IMR-90 (cell line): ENCODE results near the gene RPL6. TPM values are rescaled to one million over a fixed set of nuclear protein-coding genes. Genes with fewer than 3 reads are reported as not detected.

Experiments
- ATAC-seq: fragments of 200-7000 bp; cut with Tn5 transposase; 2 replicates; pipeline ENCODE4 v1.9.1; 2020; ENCODE audit warnings: low read depth, mild to moderate bottlenecking, moderate library complexity
- Bru-seq: library from RNA; stranded (reverse); fragments of 400-500 nt; gene quantifications from one replicate; lab custom pipeline; 2021; lab: Mats Ljungman, UMichigan
- BruChase-seq, 2 experiments: library from RNA; stranded (reverse); fragments of 400-500 nt; gene quantifications; one replicate each; lab custom pipeline; 2021; lab: Mats Ljungman, UMichigan
- BruUV-seq: library from RNA; stranded (reverse); fragments of 400-500 nt; replicated peaks from 2 replicates; lab custom pipeline; 2021; lab: Mats Ljungman, UMichigan
- CTCF ChIA-PET: fragments of 300-600 bp; formaldehyde crosslinking; extraction: SDS; loops from one replicate; lab custom pipeline; 2021; ENCODE audit warnings: antibody characterized with exemption; lab: Yijun Ruan, JAX
- POLR2A ChIA-PET: fragments of 300-600 bp; sonication (Branson Sonifier 250); formaldehyde crosslinking; loops from one replicate; lab custom pipeline; 2022; ENCODE audit warnings: antibody characterized with exemption; ENCODE audit not compliant: unreplicated experiment; lab: Charles Lee
- DNase-seq: peaks from one replicate; pipeline ENCODE4 v3.0.0; 2013
- H2AFZ ChIP-seq: replicated peaks from 2 replicates; pipeline ENCODE3; 2013; ENCODE audit warnings: low read length, mild to moderate bottlenecking; ENCODE audit not compliant: poor library complexity
- H2AK5ac ChIP-seq: 2 replicates; pipeline ENCODE4 v1.6.1; 2013; ENCODE audit warnings: low read depth, low read length, inconsistent platforms
- H2AK9ac ChIP-seq: replicated peaks from 2 replicates; pipeline ENCODE3; 2013; ENCODE audit warnings: mild to moderate bottlenecking, low read depth, low read length, moderate library complexity; ENCODE audit not compliant: poor library complexity
- H2BK120ac ChIP-seq: 2 replicates; pipeline ENCODE4 v1.6.1; 2013; ENCODE audit warnings: low read depth, low read length, inconsistent platforms
- H2BK15ac ChIP-seq: 3 replicates; pipeline ENCODE4 v1.6.1; 2013; ENCODE audit warnings: low read depth, low read length, inconsistent platforms
- H2BK20ac ChIP-seq: 2 replicates; pipeline ENCODE4 v1.6.1; 2013; ENCODE audit warnings: low read depth, mild to moderate bottlenecking, inconsistent platforms, low read length, moderate library complexity
- H2BK5ac ChIP-seq: 2 replicates; pipeline ENCODE4 v1.6.1; 2013; ENCODE audit warnings: mild to moderate bottlenecking, low read depth, low read length, inconsistent platforms; ENCODE audit not compliant: poor library complexity, severe bottlenecking
- H3K14ac ChIP-seq: replicated peaks from 2 replicates; pipeline ENCODE4 v1.6.1; 2013; ENCODE audit warnings: low read depth, low read length, inconsistent platforms
- H3K18ac ChIP-seq: 2 replicates; pipeline ENCODE4 v1.6.1; 2013; ENCODE audit warnings: low read depth, low read length, control low read depth
- H3K23ac ChIP-seq: 2 replicates; pipeline ENCODE4 v1.6.1; 2013; ENCODE audit warnings: low read depth, low read length, inconsistent platforms
- H3K27ac ChIP-seq: 2 replicates; pipeline ENCODE4 v1.5.1; 2013; ENCODE audit warnings: mild to moderate bottlenecking, control low read depth, low read length; ENCODE audit not compliant: insufficient read depth
- H3K27me3 ChIP-seq: 2 replicates; pipeline ENCODE4 v1.6.1; 2013; ENCODE audit warnings: low read length; ENCODE audit not compliant: control insufficient read depth, insufficient read depth
- H3K36me3 ChIP-seq: 2 replicates; pipeline ENCODE4 v1.6.1; 2013; ENCODE audit warnings: low read length, mixed read lengths; ENCODE audit not compliant: control insufficient read depth, insufficient read depth
- H3K4ac ChIP-seq: 2 replicates; pipeline ENCODE4 v1.6.1; 2013; ENCODE audit warnings: low read depth, low read length, inconsistent platforms
- H3K4me1 ChIP-seq: 2 replicates; pipeline ENCODE4 v1.6.1; 2013; ENCODE audit warnings: low read length, mixed read lengths; ENCODE audit not compliant: control insufficient read depth, insufficient read depth
- H3K4me2 ChIP-seq: 2 replicates; pipeline ENCODE4 v1.6.1; 2013; ENCODE audit warnings: low read depth, mild to moderate bottlenecking, control low read depth, low read length, moderate library complexity
- H3K4me3 ChIP-seq: 2 replicates; pipeline ENCODE4 v1.5.1; 2013; ENCODE audit warnings: low read depth, mild to moderate bottlenecking, control low read depth, low read length, moderate library complexity; ENCODE audit not compliant: insufficient read depth
- H3K56ac ChIP-seq: 2 replicates; pipeline ENCODE4 v1.6.1; 2013; ENCODE audit warnings: low read length, inconsistent platforms; ENCODE audit not compliant: insufficient read depth; ENCODE audit errors: extremely low read depth
- H3K79me1 ChIP-seq, 2 experiments: 2 replicates each; pipeline ENCODE4 v1.6.1; 2013; ENCODE audit warnings: low read length in 2 of 2, inconsistent platforms in 1 of 2, low read depth in 1 of 2
- H3K9ac ChIP-seq: 2 replicates; pipeline ENCODE4 v1.6.1; 2013; ENCODE audit warnings: low read depth, low read length, control low read depth
- H3K9me1 ChIP-seq: 2 replicates; pipeline ENCODE4 v1.6.1; 2013; ENCODE audit warnings: low read length, inconsistent platforms; ENCODE audit not compliant: insufficient read depth
- H3K9me3 ChIP-seq: 2 replicates; pipeline ENCODE4 v1.6.1; 2013; ENCODE audit warnings: low read length; ENCODE audit not compliant: control insufficient read depth, insufficient read depth
- H4K20me1 ChIP-seq: 2 replicates; pipeline ENCODE4 v1.6.1; 2013; ENCODE audit warnings: low read length, inconsistent platforms; ENCODE audit not compliant: insufficient read depth
- H4K5ac ChIP-seq: 2 replicates; pipeline ENCODE4 v1.6.1; 2013; ENCODE audit warnings: mild to moderate bottlenecking, low read depth, low read length, control low read depth
- H4K8ac ChIP-seq, 2 experiments: 2 replicates each; pipeline ENCODE4 v1.6.1; 2013; ENCODE audit warnings: low read depth in 2 of 2, low read length in 2 of 2, control low read depth in 1 of 2, inconsistent platforms in 1 of 2
- H4K91ac ChIP-seq: 2 replicates; pipeline ENCODE4 v1.6.1; 2013; ENCODE audit warnings: low read depth, low read length, inconsistent platforms; ENCODE audit not compliant: insufficient read depth
- CEBPB ChIP-seq: IDR thresholded peaks from 2 replicates; pipeline ENCODE4 v1.6.1; 2012; ENCODE audit warnings: low read depth, low read length, improper control_type of control experiment
- ELK1 ChIP-seq: fragments of 150-350 bp; IDR thresholded peaks from 2 replicates; pipeline ENCODE4 v1.6.1; 2016; ENCODE audit warnings: low read depth, mild to moderate bottlenecking, low read length, moderate library complexity, borderline replicate concordance
- MAFK ChIP-seq: IDR thresholded peaks from 2 replicates; pipeline ENCODE4 v1.6.1; 2012; ENCODE audit warnings: low read depth, low read length, improper control_type of control experiment
- MXI1 ChIP-seq: IDR thresholded peaks from 2 replicates; pipeline ENCODE4 v1.6.1; 2012; ENCODE audit warnings: low read depth, mild to moderate bottlenecking, low read length, moderate library complexity, borderline replicate concordance
- POLR2A ChIP-seq: IDR thresholded peaks from 2 replicates; pipeline ENCODE4 v1.6.1; 2012; ENCODE audit warnings: mild to moderate bottlenecking, low read depth, low read length
- RAD21 ChIP-seq: IDR thresholded peaks from 2 replicates; pipeline ENCODE4 v1.6.1; 2012; ENCODE audit warnings: low read length, improper control_type of control experiment
- SMC3 ChIP-seq: fragments of 150-350 bp; IDR thresholded peaks from 2 replicates; pipeline ENCODE4 v1.6.1; 2016; ENCODE audit warnings: low read depth, mild to moderate bottlenecking, antibody characterized with exemption, low read length, moderate library complexity
- WGBS, 2 experiments: methylation state at CpG; one replicate each; pipeline versions ENCODE4 v1.1.5 to v1.1.7; 2013; ENCODE audit warnings: missing lambda C conversion rate in 2 of 2; ENCODE audit not compliant: insufficient read length in 1 of 2; ENCODE audit errors: extremely low coverage in 2 of 2; 5-methylcytosine and 5-hydroxymethylcytosine counted together
- dilution Hi-C: fragments of 300-500 bp; cut with HindIII; formaldehyde crosslinking; loops from one replicate; pipeline ENCODE4 v1.14.3; 2018; ENCODE audit warnings: low sequenced_read_pairs; ENCODE audit not compliant: unreplicated experiment
- in situ Hi-C: fragments of 300-500 bp; cut with MboI; formaldehyde crosslinking; loops from 3 replicates; pipeline ENCODE4 v1.14.3; 2019; ENCODE audit warnings: low sequenced_read_pairs, inconsistent platforms, mixed read lengths
- intact Hi-C: fragments of 100-400 bp; cut with micrococcal nuclease; formaldehyde crosslinking; loops from 2 replicates; pipeline ENCODE4 v1.10.0; 2022
- long read RNA-seq: library from polyadenylated mRNA; unstranded; transcript quantifications from one replicate; pipeline ENCODE4 v2.0.0, GENCODE V29; 2021; ENCODE audit not compliant: unreplicated experiment
- polyA plus RNA-seq, 3 experiments: library from polyadenylated mRNA; depleted of rRNA; stranded (reverse); fragments of >200 nt; gene quantifications; 2 replicates each; pipeline ENCODE4 v1.2.3, GENCODE V29; 2012; ENCODE audit warnings: low replicate concordance in 1 of 3
- total RNA-seq: library from RNA; depleted of rRNA; stranded (reverse); fragments of >200 nt; gene quantifications from 2 replicates; pipeline ENCODE4 v1.2.3, GENCODE V29; 2012; rRNA removed

The RPL6 gene
- total RNA-seq (1,317 and 1,900 TPM in 2 replicates), polyA plus RNA-seq (2012; rRNA removed) (1,561 and 1,694 TPM in 2 replicates), Bru-seq, nascent RNA (percentile 99 among the genes with signal in this experiment), BruChase-seq, experiment 1, labeled RNA remaining after a 6-hour chase (percentile 99 among the genes with signal in this experiment), BruChase-seq, experiment 2, labeled RNA remaining after a 2-hour chase (percentile 97 among the genes with signal in this experiment)
- 511 and 1,193 TPM in 2 replicates for polyA plus RNA-seq (2012; cell fraction: cytosol; rRNA removed)
- polyA plus RNA-seq (2012; cell fraction: nucleus; rRNA removed; ENCODE audit: low replicate concordance), result 125 and 757 TPM in 2 replicates
- long read RNA-seq, transcript RPL6-202 (7 exons, 1,074 nt), result minor isoform, 10 of 748 reads
- long read RNA-seq, transcript RPL6-201 (7 exons, 947 nt), result major isoform, 429 of 748 reads
- long read RNA-seq, partial matches to known transcripts, result 300 of 748 reads
- long read RNA-seq, other reads (novel, unspliced or antisense), result 8 of 748 reads

- H2AK9ac ChIP-seq, result peak within 1 kb of the TSS; percentile 97
- in situ Hi-C loops (no loop called here), dilution Hi-C loops (no loop called here), intact Hi-C loops (no loop called here)
- no peak within 1 kb of the TSS for H2BK120ac ChIP-seq
- no TSS peak for BruUV-seq
- H3K14ac ChIP-seq, result peak within 1 kb of the TSS; percentile 99
- peak within 1 kb of the TSS; percentile 96 for H3K4me2 ChIP-seq
- H3K23ac ChIP-seq, result peak within 1 kb of the TSS; percentile 99
- peak within 1 kb of the TSS; percentile 90 for H4K5ac ChIP-seq
- WGBS, 2 experiments, result 12% methylated on average over 19 of the region's 46 CpGs; no CpG with 5 or more reads in 1 of the 2 experiments
- no peaks in the 10 kb centered on the region; the same call in 1 of the 2 replicates for H3K4me1 ChIP-seq
- peak within 1 kb of the TSS; percentile 87 for H3K18ac ChIP-seq
- peak within 1 kb of the TSS; percentile 93 for H2AFZ ChIP-seq
- H3K4ac ChIP-seq, result peak within 1 kb of the TSS; percentile 96
- peak within 1 kb of the TSS; percentile 98 for H2AK5ac ChIP-seq
- POLR2A ChIA-PET, result no interaction called here
- CTCF ChIA-PET, result no interaction called here
- peak within 1 kb of the TSS; percentile 86 for H3K56ac ChIP-seq
- peak within 1 kb of the TSS; percentile 98 for H2BK5ac ChIP-seq
- peak within 1 kb of the TSS; percentile 89 for H4K91ac ChIP-seq
- peak within 1 kb of the TSS; percentile 98 for H3K9ac ChIP-seq
- no peaks in the 10 kb centered on the region; the same call in 1 of the 2 replicates for H3K9me1 ChIP-seq
- peaks cover 29% of the 10 kb centered on the region for H3K36me3 ChIP-seq
- no peaks in the 10 kb centered on the region for H3K9me3 ChIP-seq
- H4K20me1 ChIP-seq, result peaks cover 36% of the 10 kb centered on the region
- no peak within 1 kb of the TSS for H2BK15ac ChIP-seq
- H3K79me1 ChIP-seq, result peaks cover 16 to 31% of the 10 kb centered on the region in 2 experiments
- peak within 1 kb of the TSS; percentile 87 for H3K4me3 ChIP-seq
- H3K27ac ChIP-seq, result peak within 1 kb of the TSS; percentile 97
- TF ChIP-seq SMC3, result no peak
- TF ChIP-seq ELK1, result no peak
- TF ChIP-seq MXI1, result 0 out of 2 replicates have a peak, but pooled peaks have one; percentile 45
- TF ChIP-seq CEBPB, result peak; percentile 35; the same call in 1 of the 2 replicates
- TF ChIP-seq POLR2A, result peak; percentile 97
- no peak for TF ChIP-seq RAD21
- no peak for TF ChIP-seq MAFK
- DNase-seq (peak; percentile 94), ATAC-seq (peak; percentile 85)
- no peaks in the 10 kb centered on the region for H3K27me3 ChIP-seq
- peak within 1 kb of the TSS; percentile 90 to 98 for H4K8ac ChIP-seq
- no peak within 1 kb of the TSS for H2BK20ac ChIP-seq
Measured at GRCh38 chr12:112409064-112409905, at the start of gene RPL6. RPL6 (minus strand) TSS chr12:112409605; CDS start chr12:112408656, 949 bp downstream.
